GM12801 (cell line): Measurements from ENCODE around the gene HAT1.

ENCODE experiments used
- TF ChIP-seq, protein P1 (sequence below): IDR thresholded peaks from one replicate; pipeline ENCODE4 v1.5.1; 2011; ENCODE audit warnings: control low read depth; ENCODE audit not compliant: insufficient read length; ENCODE audit errors: extremely low read depth

Gene HAT1, protein sequence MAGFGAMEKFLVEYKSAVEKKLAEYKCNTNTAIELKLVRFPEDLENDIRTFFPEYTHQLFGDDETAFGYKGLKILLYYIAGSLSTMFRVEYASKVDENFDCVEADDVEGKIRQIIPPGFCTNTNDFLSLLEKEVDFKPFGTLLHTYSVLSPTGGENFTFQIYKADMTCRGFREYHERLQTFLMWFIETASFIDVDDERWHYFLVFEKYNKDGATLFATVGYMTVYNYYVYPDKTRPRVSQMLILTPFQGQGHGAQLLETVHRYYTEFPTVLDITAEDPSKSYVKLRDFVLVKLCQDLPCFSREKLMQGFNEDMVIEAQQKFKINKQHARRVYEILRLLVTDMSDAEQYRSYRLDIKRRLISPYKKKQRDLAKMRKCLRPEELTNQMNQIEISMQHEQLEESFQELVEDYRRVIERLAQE

DNA sequence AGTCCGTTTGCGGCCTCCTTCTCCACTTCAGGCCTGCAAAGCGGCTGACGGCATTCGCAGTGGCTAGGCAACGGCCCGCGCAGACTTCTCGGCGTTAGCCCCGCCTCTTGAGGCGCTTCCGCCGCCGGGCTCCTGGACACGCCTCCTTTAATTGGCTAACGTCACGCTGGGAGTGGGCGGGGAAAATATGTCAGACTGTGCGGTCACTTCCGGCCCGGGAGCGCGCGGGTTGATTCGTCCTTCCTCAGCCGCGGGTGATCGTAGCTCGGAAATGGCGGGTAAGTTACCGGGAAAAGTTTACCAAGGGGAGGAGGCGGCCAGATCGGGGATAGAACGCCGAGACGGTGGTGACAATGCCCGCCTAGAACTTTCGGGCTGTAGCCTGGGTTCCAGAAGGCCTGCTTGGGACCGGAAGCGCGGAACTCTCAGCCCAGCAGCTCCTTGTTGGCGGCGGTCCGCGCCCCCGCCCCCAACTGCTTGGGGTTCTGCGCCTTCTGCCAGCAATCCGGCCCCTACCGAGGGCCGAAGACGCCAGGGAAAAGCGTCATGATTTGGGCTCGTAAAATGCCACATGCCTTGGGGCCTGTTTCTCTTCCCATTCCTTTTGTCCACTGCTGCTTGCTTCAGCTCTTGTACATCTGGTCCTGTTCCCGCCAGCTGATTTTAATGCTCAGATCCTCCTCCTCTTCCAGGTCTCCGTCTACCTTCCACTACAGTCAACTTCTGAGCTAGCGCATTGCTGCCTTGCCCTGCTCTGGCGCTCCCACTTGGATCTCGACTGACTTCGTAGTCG lies at the start of gene HAT1:
Gene HAT1, plus strand, starts transcription at position 232 of the 793 bp plus-strand sequence. Its CDS starts 40 bp downstream, at position 272.
- TF ChIP-seq, protein P1, sequence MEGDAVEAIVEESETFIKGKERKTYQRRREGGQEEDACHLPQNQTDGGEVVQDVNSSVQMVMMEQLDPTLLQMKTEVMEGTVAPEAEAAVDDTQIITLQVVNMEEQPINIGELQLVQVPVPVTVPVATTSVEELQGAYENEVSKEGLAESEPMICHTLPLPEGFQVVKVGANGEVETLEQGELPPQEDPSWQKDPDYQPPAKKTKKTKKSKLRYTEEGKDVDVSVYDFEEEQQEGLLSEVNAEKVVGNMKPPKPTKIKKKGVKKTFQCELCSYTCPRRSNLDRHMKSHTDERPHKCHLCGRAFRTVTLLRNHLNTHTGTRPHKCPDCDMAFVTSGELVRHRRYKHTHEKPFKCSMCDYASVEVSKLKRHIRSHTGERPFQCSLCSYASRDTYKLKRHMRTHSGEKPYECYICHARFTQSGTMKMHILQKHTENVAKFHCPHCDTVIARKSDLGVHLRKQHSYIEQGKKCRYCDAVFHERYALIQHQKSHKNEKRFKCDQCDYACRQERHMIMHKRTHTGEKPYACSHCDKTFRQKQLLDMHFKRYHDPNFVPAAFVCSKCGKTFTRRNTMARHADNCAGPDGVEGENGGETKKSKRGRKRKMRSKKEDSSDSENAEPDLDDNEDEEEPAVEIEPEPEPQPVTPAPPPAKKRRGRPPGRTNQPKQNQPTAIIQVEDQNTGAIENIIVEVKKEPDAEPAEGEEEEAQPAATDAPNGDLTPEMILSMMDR = no peak

DNA sequence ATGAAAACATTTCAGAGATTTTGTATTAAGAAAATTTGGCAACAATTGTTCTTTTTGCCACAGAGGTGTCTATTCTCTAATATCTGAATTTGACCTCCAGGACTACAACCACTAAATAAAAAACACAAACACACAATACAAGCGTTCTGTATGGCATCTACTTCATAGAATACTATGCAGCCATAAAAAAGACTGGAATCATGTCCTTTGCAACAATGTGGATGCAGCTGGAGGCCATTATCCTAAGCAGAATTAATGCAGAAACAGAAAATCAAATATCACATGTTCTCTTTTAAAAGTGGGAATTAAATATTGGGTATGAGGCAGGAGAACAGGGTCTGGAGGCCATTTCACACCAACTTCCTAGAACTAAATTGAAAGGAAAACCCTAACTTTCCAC lies 47.7 kb upstream of the HAT1 start:
- TF ChIP-seq, protein P1 = no peak

DNA sequence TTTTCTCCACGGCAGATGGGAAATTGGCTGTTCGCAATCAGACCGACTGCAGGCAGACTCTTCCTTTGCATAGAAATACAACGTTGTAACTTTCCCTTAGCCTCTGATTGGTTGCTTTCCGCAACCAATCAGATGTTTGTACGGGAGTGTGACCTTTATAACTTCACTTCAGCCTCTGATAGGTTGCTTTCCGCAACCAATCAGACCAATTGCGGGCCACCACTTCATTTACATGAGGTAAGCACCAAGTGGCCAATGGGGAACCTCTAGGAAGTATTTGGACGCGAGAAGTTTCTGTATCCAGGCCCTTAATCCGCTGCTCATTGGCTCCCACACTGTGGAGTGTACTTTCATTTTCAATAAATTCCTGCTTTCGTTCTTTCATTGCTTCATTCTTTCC lies 47.3 kb upstream of the HAT1 start:
- TF ChIP-seq, protein P1 = no peak

DNA sequence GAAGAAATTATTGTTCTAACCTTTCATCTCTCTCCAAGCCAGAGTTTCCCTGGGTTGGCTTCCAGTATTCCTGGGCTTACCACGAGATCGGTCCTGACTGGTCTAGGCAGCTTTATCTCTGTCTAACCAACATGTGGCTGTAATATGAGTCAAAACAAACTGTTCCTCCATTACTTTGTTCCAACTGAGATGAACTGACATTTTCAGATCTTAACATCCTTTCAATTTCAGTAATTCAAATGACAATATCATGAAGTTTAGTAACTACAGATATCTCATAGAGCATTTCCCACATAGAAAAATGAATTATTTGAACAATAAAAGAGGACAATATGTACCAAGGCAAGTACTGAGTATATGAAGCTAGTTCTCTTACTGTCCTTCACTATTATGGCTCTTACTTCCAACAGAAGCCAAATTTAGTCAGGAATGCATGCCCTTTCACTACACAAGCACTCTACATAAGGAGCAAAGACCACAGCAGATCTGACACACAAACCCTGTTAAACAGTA lies 43.7 kb upstream of the HAT1 start:
- TF ChIP-seq, protein P1 = no peak

DNA sequence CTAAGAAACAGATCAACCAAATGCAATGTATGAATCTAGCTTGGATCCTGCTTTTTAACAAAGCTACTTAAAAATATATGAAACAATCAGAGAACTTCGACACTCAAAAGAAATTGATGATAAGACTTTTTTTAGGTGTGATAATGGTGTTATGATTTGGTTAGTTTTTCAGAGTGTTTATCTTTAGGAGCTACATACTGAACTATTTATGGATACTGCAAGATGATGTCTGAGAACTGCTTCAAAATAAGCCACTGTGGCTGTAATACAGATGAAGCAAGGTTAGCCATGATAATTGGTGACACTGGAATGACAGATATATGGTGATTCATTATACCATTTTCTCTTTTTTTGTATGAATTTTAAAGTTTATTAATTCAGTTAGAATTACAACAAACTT lies 42.4 kb upstream of the HAT1 start:
- TF ChIP-seq, protein P1 = no peak

DNA sequence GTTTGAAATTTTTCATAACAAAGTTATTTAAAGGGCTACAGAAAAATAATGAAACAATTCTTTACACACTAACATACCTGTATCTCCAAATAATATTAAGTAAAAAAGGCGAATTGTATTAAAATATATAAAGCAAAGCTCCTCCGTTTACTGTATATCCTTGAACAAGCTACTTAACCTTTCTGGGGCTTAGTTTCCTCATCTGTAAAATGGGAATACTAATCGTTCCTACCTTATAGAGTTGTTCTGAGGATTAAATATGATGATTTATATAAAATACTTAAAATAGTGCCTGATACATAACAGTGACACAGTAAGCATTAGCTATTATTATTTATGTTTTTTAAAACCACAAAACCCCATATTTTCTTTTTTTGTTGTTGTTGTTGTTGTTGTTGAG lies 41.5 kb upstream of the HAT1 start:
- TF ChIP-seq, protein P1 = no peak

DNA sequence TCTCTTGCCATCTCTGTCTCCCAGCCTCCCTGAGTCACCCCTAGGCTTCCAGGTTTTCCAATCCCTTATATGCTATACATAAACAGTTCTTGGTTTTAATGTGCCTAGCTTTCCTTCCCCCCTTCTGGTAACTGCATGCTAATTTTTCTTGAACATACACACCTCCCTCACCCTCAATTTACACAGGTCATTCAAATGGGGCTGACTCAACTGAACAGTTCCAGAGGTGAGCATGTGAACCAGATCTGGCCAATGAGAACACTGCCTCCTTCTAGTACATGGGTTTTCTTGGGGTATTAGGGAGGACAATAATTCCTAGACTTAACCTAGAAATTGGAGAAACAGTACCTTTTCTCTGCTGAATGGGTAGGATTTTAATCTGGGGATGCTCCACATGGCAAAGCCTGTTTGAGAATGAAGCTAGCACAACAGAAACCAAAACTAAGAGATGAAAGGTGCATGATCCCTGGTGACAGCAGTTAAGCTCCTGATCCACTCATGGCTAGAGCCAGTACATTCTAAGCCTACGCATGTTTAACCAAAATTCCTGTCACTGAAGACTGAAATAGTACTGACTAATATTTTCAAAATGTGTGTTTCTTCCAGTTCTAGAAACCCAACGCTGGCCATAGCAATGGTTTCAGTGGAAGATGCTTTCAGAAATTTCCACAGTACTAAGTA lies 40.0 kb upstream of the HAT1 start:
- TF ChIP-seq, protein P1 = no peak
